Measurements from ENCODE around the gene XPO5.

Gene XPO5

DNA sequence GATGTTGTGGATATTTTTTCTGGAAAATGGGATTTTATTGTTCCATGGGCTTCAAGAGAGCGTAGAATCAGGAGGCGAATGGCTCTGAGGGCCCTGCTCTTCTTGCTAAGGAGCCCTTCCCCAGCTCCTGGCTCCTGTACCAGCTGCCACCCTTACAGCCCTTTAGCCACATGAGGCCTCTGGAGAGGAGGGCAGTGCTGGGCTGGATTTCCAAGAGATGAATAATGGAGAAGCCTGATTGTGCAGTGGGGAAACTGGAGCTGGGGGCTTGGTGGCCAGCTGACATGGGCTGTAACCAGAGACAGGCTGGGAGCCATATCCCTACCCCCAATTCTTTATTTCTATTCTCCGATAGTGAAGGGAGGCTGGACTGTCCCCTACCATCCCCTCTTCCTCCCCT lies 74.9 kb downstream of the XPO5 start:
- no peak for TF ChIP-seq GATA2 (IDR thresholded peaks at IDR 0.05; ENCODE audit: low read depth, low read length)
- TF ChIP-seq GATA3 (IDR thresholded peaks at IDR 0.05; ENCODE audit: low read depth, low read length): no peak

DNA sequence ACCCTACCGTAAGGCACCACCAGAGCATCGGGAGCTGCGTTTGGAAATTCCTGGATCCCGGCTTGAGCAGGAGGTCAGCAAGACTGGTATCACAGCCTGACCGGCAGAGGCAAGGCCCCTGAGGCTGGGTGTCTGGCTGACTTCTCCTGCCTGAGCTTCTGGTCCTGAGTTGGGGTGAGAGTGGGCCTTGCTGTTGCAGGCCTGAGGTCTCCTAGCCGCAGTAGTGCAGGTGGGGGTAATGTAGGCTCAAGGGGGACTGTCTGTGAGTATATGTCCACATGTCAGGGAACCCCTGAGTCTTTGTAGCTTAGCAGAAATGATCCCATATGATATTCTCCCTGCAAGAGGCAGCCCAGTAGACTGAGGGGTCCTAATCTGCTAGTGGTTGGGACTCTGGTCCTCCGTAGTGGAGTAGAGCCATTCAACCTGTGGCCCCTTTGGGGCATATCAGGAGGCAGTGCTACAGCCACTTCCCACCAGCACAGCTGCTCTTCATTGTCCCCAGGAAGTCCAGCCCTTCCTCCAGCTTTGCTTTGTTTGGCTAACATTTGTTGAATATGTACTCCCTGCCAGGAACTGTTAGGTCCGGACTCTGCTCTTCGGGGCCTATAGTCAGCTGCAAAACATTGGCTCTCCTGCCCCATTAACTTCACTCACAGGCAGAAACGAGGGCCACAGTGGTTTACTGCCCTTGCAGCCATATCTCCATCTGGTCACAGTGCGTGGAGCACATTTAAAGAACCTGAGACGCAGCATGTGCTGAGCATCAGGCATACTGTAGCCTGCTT lies 76.6 kb downstream of the XPO5 start:
- TF ChIP-seq GATA3 (IDR thresholded peaks at IDR 0.05; ENCODE audit: low read depth, low read length) (no peak), GATA2 (IDR thresholded peaks at IDR 0.05; ENCODE audit: low read depth, low read length) (no peak)

DNA sequence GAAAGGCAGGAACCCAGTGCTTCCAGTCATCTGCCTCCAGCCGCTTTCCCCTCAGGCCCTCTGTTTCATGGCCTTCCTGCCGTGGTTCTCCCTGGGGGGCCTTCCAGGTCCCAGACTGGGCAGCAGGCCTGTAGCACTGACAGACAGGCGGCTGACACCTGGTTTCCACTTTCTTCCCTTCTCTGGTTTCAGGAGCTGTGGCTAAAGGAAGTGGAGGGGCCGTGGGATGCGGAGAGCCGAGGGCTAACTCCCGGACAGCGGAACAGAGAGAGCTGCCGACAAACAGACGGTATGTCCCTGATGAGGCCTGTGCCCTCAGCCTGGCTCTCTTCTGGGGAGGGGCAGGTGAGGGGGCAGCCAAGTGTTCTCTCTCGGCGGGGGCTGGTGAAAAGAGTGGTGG lies 78.1 kb downstream of the XPO5 start:
- TF ChIP-seq GATA2 (IDR thresholded peaks at IDR 0.05; ENCODE audit: low read depth, low read length): no peak

DNA sequence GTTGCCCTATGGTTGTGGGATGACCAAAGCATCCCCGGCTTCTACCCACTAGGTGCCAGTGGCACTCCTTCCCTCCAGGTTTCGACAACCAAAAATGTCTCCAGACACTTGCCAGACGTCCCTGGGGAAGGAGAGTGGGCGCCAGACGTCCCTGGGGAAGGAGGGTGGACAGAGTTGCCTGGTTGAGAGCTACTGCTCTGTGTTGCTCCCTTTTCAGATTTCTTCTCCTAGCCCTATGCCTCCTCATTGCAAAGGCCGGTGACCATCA lies 78.8 kb downstream of the XPO5 start:
- TF ChIP-seq GATA3 (IDR thresholded peaks at IDR 0.05; ENCODE audit: low read depth, low read length) (no peak), GATA2 (IDR thresholded peaks at IDR 0.05; ENCODE audit: low read depth, low read length) (no peak)

DNA sequence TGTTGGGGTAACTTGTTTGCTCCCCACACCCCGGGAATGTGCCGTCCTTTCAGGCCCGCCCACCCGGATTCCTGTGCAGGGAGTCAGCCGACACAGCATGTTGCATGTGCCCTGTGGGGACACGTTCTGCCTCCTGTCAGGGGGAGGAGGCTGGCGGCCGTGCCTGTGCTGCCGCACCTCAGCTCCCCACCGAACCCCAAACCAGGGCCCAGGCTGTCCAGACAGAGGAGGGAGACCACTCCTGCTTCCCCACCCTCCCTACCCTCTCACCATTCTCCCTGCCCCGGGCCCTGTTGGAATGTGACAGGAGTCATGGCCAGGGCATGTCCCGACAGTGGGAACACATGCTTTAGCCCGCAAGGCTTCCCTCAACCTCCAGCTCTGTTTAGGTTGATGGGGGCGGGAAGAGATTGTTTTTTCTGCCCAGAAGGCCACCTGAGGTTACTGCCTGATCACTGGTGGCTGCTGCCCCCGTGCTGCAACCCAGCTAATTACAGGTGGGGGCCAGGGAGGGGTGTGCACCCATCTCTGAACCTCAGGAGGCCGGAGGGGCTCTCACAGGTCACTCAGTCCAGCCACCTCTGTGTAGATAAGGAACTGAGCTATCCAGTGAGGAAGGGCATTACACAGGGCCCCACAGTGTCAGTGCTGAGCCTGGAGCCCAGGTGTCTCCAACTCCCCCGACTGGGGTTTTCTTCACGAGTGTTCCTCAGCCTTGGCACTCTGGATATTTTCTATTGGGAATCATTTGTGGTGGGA lies 79.3 kb downstream of the XPO5 start:
- no peak for TF ChIP-seq GATA3 (IDR thresholded peaks at IDR 0.05; ENCODE audit: low read depth, low read length)
- TF ChIP-seq GATA2 (IDR thresholded peaks at IDR 0.05; ENCODE audit: low read depth, low read length): no peak

DNA sequence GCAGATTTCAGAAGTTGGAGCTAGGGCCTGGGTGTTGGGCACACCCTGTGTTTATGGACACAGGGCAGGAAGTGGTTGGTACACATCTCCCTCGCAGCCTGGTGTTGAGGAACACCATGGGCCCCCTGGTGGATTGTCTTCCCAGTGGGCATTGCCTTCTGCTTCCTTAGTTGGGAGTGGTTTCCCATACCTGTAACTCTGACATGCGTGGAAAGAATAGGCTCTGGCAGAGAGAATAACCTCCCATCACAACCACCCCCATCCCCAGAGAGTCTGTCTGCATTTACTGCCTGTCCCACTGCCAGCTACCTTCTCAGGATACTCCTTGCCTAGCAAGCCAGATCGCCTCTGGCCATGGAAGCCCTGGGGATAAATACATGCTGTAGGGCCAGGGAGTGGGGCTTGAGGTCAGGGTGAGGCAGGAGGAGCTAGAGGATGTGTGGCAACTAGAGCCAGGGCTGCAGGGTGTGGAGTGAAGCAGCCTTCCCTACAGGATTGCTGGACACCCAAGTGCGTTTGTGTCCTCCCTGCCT lies 80.4 kb downstream of the XPO5 start:
- TF ChIP-seq GATA2 (IDR thresholded peaks at IDR 0.05; ENCODE audit: low read depth, low read length) (no peak), GATA3 (IDR thresholded peaks at IDR 0.05; ENCODE audit: low read depth, low read length) (no peak)

DNA sequence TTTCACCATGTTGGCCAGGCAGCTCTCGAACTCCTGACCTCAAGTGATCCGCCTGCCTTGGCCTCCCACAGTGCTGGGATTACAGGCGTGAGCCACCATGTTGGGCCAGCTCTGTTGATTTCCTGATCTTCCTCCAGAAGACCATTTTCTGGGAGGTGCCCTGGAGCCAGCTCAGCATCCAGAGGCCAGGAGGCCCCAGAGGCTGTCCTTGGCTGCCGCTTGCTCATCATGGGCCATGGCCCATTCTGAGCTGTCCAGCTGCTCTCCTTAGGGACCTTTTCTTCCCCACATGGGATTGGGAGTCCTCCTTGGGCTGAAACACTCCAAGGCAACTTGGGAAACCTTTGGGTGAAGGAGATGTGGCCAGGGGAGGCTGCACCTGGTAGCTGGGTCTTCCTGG lies 81.1 kb downstream of the XPO5 start:
- TF ChIP-seq GATA2 (IDR thresholded peaks at IDR 0.05; ENCODE audit: low read depth, low read length) (no peak), GATA3 (IDR thresholded peaks at IDR 0.05; ENCODE audit: low read depth, low read length) (no peak)

DNA sequence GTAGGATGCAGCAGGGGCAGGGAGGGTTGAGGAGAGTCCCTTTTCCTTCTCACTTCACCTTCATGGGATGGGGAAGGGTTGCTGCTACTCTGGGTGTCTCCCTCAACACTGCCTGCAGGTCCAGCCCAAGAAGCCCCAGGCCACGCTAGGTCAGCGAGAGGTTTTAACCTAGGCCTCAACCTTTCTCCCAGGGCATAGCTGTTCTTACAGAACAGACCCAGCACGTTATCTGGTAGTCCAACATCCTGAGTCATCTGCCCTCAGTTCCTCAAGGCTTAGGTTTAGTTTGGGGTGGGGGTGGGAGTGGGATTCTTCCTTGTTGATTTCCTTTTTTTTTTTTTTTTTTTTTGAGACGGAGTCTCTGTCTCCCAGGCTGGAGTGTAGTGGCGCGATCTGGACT lies 81.5 kb downstream of the XPO5 start:
- TF ChIP-seq GATA2 (IDR thresholded peaks at IDR 0.05; ENCODE audit: low read depth, low read length) (no peak), GATA3 (IDR thresholded peaks at IDR 0.05; ENCODE audit: low read depth, low read length) (no peak)

DNA sequence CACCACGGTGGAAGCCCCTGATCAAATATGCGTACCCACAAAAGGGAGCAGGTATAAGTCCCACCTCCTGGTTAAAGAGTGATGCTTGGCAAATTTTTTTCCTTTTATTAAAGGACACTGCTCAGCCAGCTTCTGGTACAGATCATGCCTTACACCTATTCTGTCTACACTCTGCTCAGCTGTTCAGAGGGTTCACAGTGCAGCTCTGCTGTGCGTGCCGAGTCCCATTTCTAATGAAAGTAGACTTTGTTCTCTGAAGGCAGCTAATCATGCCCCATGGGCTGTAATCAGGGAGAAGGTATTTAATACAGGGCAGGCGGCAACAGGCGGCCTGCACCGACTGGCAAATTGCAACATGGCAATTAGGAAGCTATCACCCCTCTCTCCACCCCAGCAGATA lies 82.0 kb downstream of the XPO5 start:
- TF ChIP-seq GATA3 (IDR thresholded peaks at IDR 0.05; ENCODE audit: low read depth, low read length) (no peak), GATA2 (IDR thresholded peaks at IDR 0.05; ENCODE audit: low read depth, low read length) (no peak)

DNA sequence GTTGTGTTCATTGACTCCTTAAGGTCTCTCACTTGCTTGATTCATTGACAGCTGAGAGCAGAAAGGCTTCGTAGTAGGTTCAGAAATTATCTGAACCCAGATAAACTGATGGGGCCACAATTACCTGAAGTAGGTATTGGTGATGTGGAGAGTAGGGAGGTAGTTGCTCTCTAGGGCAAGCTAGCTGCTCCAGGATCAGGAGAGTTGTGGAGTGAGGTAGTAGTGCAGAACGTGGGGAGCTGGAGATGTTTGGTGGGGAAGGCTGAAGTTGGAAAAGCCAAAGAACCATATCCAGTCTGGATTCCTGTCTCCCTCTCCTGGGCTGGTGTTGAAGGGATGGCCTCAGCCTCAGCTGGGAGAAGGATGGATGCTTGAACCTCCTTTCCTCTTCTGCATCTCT lies 82.6 kb downstream of the XPO5 start:
- TF ChIP-seq GATA2 (IDR thresholded peaks at IDR 0.05; ENCODE audit: low read depth, low read length) (no peak), GATA3 (IDR thresholded peaks at IDR 0.05; ENCODE audit: low read depth, low read length) (no peak)

DNA sequence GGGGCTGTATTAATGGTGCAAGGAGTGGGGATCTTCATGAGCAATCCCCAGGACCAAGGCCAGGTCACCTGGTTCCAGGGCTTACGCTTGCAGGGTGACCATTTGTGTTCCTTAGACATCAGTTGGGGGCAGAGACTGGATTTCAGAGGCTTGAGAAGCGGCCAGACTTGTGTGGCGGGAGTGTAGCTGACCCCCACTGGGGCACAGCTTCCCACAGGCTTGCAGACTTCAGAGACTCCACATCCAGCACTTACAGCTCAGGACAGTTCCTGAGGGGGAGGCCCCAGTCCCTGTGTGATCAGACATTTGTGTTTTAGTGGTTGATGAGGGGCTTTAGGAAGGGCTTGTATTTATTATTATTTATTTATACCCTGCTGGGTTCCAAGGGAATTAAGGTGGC lies 83.2 kb downstream of the XPO5 start:
- TF ChIP-seq GATA3 (IDR thresholded peaks at IDR 0.05; ENCODE audit: low read depth, low read length) (no peak), GATA2 (IDR thresholded peaks at IDR 0.05; ENCODE audit: low read depth, low read length) (no peak)

DNA sequence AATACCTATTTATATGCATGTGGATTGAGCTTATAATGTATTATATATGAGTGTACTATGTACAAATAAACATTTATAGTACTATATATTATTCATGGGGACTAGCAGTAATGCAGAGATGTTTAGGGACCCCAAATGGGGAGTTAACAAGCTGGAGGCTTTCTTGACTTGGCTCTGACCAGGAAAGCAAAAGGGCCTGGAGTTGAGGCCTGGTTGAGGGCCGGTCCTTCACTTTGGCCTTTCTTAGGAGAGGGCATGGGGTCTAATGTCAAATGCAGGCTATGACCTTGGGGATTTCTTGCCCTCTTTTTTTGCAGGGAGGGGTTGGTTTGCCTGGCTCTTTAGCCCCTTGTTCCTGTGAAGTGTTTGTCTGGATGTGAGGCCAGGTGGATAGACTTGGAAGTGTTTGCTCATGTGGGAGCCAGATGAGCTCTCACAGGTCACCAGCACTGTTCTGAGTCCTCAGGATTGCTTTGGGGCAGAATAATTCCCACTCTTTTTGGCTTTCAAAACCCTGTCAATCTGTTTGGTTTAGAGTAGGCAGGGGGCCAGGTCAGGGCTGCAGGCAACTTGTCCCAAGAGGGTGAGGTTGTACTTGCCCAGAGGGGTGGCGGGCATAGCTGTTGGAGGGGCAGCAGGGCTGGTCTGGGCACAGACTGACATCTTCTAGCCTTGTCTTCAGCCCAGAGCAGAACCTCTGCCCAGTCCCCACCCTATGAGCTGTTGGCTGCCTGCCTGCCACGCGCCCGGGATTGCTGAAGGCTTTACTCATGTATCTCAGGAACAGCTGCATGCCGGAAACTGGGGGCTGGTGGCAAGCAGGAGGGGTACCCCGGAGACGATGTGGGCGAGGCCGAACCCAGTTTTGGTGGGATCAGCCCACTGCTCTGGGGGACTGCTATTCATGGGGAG lies 83.8 kb downstream of the XPO5 start:
- TF ChIP-seq GATA2 (IDR thresholded peaks at IDR 0.05; ENCODE audit: low read depth, low read length): no peak
- no peak for TF ChIP-seq GATA3 (IDR thresholded peaks at IDR 0.05; ENCODE audit: low read depth, low read length)

DNA sequence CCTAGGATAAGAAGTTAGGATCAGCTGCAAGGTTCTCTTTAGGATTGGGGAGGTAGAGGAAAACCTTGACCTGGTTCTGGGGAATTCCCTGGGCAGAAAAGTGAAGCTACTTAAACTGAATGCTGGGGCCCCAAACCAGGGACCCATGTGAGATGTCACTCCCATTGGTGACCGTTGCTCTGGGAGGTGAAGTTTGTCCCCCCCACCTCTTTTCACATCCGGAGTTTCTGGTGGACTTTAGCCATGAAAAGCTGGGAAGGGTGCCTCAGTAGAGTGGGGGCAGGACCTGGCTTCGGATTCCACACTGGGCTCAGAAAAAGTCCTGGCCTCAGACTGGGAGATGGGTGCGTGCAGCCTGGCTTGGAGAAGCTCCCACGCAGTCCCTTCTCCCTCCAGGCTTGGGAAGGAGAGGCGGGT lies 85.3 kb downstream of the XPO5 start:
- TF ChIP-seq GATA2 (IDR thresholded peaks at IDR 0.05; ENCODE audit: low read depth, low read length): no peak
- TF ChIP-seq GATA3 (IDR thresholded peaks at IDR 0.05; ENCODE audit: low read depth, low read length): no peak

Measured in SH-SY5Y (cell line).